Brain microvascular endothelial cell (primary cell): ENCODE data around the gene DDRGK1.

Experiments used
- DNase-seq: peaks from one replicate; pipeline ENCODE4 v3.0.0-alpha.2; 2020
- H3K27ac ChIP-seq: fragments of 250-450 bp; sonication (Bioruptor Pico); 2 replicates; pipeline ENCODE4 v1.5.1; 2020; ENCODE audit warnings: mild to moderate bottlenecking, moderate library complexity
- H3K27me3 ChIP-seq: fragments of 250-450 bp; sonication (Bioruptor Pico); replicated peaks from 2 replicates; pipeline ENCODE4 v1.5.1; 2020; ENCODE audit warnings: mild to moderate bottlenecking
- H3K36me3 ChIP-seq: fragments of 250-450 bp; sonication (Bioruptor Pico); replicated peaks from 2 replicates; pipeline ENCODE4 v1.5.1; 2020; ENCODE audit warnings: mild to moderate bottlenecking
- H3K4me3 ChIP-seq: 2 replicates; pipeline ENCODE4 v1.5.1; 2011; ENCODE audit warnings: low read depth, mild to moderate bottlenecking, control low read depth, low read length, moderate library complexity
- CTCF ChIP-seq: IDR thresholded peaks from 2 replicates; pipeline ENCODE4 v1.5.1; 2011; ENCODE audit warnings: low read depth, mild to moderate bottlenecking, moderate library complexity, low read length, control low read depth, inconsistent platforms; ENCODE audit errors: missing control alignments
- in situ Hi-C: cut with HindIII; loops from 2 replicates; pipeline ENCODE4 v1.10.0; 2017; ENCODE audit warnings: low sequenced_read_pairs, low pct_ligation_motif_present

Gene DDRGK1

GRCh38 chr20:3210346-3210745 is 5.9 kb upstream of the DDRGK1 start:
- Histone ChIP-seq H3K36me3 (peaks cover 12% of the 10 kb centered on the region), H3K27ac (no peak overlapping the region), H3K4me3 (peak overlapping the region; percentile 94), H3K27me3 (no peaks in the 10 kb centered on the region)
- DNase-seq, result no peak
- in situ Hi-C loops, result no loop called here
- TF ChIP-seq CTCF, result no peak

GRCh38 chr20:3209946-3210317 is 5.5 kb upstream of the DDRGK1 start:
- in situ Hi-C loops, result no loop called here
- H3K27ac ChIP-seq, result peak overlapping the region; percentile 53
- no peak for TF ChIP-seq CTCF
- H3K4me3 ChIP-seq, result peak overlapping the region; percentile 94
- DNase-seq, result peak; percentile 4
- H3K27me3 ChIP-seq, result no peaks in the 10 kb centered on the region
- H3K36me3 ChIP-seq, result peaks cover 9% of the 10 kb centered on the region

GRCh38 chr20:3209257-3209945 is 4.9 kb upstream of the DDRGK1 start, which contains the start of gene ITPA:
TSS of gene ITPA (plus strand) at chr20:3209498. CDS start at chr20:3209552, 54 bp downstream.
- Histone ChIP-seq H3K4me3 (peak within 1 kb of the TSS; percentile 94), H3K27ac (peak within 1 kb of the TSS; percentile 53), H3K36me3 (peaks cover 9% of the 10 kb centered on the region), H3K27me3 (no peaks in the 10 kb centered on the region)
- DNase-seq, result peak; percentile 20
- no peak for TF ChIP-seq CTCF
- in situ Hi-C loops, result no loop called here

GRCh38 chr20:3208786-3209256 is 4.3 kb upstream of the DDRGK1 start:
- H3K36me3 ChIP-seq, result peaks cover 7% of the 10 kb centered on the region
- H3K27me3 ChIP-seq, result no peaks in the 10 kb centered on the region
- H3K27ac ChIP-seq, result peak overlapping the region; percentile 53
- TF ChIP-seq CTCF, result no peak
- in situ Hi-C loops, result no loop called here
- peak overlapping the region; percentile 94 for H3K4me3 ChIP-seq
- no peak for DNase-seq

- Histone ChIP-seq H3K36me3 (peaks cover 16% of the 10 kb centered on the region), H3K27me3 (no peaks in the 10 kb centered on the region), H3K27ac (peak overlapping the region; percentile 74), H3K4me3 (peak overlapping the region; percentile 95)
- no peak for TF ChIP-seq CTCF
- no peak for DNase-seq
- in situ Hi-C loops, result no loop called here
Measured at GRCh38 chr20:3203315-3204123, 963 bp downstream of the DDRGK1 start.
